ENCODE data around the gene MPDZ.

DNA sequence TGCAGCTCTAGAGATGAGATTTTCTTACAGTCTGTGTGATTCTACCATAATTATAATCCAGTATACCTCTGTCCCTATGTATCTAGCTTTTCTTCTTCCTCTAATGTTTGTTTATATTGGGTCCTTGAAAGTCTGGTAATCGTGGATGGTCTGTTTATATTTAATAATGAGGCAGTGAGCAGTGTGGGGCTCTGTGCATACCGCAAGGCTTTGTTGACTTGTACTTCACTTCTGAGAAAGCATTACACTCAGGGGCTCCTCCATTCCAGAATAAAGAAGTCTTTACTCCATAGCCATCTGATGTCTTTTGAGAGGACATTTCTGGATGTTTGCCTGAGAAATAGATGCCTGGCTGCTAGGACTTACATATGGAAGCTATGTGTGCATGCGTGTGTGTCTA, 4.5 kb upstream of the MPDZ start:
- no peak for TF ChIP-seq YY1 (IDR thresholded peaks at IDR 0.05; ENCODE audit: insufficient read depth, insufficient read length)
- TF ChIP-seq ZNF274 (IDR thresholded peaks at IDR 0.05; ENCODE audit: low read depth, low read length) = no peak

Data from NT2/D1 (cell line).